GM18858 (cell line): ENCODE data around the gene APLF.
A peak's percentile ranks its signal among the peaks of the same experiment; 100 is the strongest.
"Not testable (repeated sequence)": the region's sequence is repeated elsewhere in the genome, so short reads cannot be mapped to it uniquely, and the experiment has no call there.

Experiments used
- ATAC-seq: cut with Tn5 transposase; IDR thresholded peaks from one replicate; pipeline ENCODE4 v1.9.1; 2021; ENCODE audit not compliant: unreplicated experiment

APLF gene

GRCh38 chr2:68438455-68439303 is 28.7 kb upstream of the APLF start:
- no peak for ATAC-seq

- ATAC-seq: peak; percentile 96
Measured at GRCh38 chr2:68441179-68441993, 26.0 kb upstream of the APLF start.

GRCh38 chr2:68441994-68442322 is 25.4 kb upstream of the APLF start:
- ATAC-seq: no peak

- not testable (repeated sequence) for ATAC-seq
Measured at GRCh38 chr2:68446425-68446824, 21.0 kb upstream of the APLF start.

GRCh38 chr2:68447118-68447517 is 20.3 kb upstream of the APLF start:
- no peak for ATAC-seq

- no peak for ATAC-seq
Measured at GRCh38 chr2:68448671-68449653, 18.4 kb upstream of the APLF start.

GRCh38 chr2:68452158-68452900 is 15.1 kb upstream of the APLF start:
- ATAC-seq: no peak

- ATAC-seq: no peak
Measured at GRCh38 chr2:68453761-68454360, 13.5 kb upstream of the APLF start.

GRCh38 chr2:68454719-68455118 is 12.7 kb upstream of the APLF start:
- ATAC-seq: no peak

- ATAC-seq: no peak
Measured at GRCh38 chr2:68456198-68456597, 11.2 kb upstream of the APLF start.

- ATAC-seq: no peak
Measured at GRCh38 chr2:68458981-68459380, 8.4 kb upstream of the APLF start.

- no peak for ATAC-seq
Measured at GRCh38 chr2:68463287-68463877, 4.0 kb upstream of the APLF start.

- no peak for ATAC-seq
Measured at GRCh38 chr2:68464651-68465050, 2.7 kb upstream of the APLF start.

GRCh38 chr2:68465081-68465916 is 2.1 kb upstream of the APLF start:
- ATAC-seq: no peak

- no peak for ATAC-seq
Measured at GRCh38 chr2:68466361-68466777, 1.0 kb upstream of the APLF start.

- no peak for ATAC-seq
Measured at GRCh38 chr2:68466778-68467076, 658 bp upstream of the APLF start.

- no peak for ATAC-seq
Measured at GRCh38 chr2:68468801-68469200, 1.4 kb downstream of the APLF start.

- ATAC-seq: no peak
Measured at GRCh38 chr2:68469935-68470334, 2.5 kb downstream of the APLF start.

- ATAC-seq: no peak
Measured at GRCh38 chr2:68471385-68471784, 4.0 kb downstream of the APLF start.
